Mesenchymal stem cell (in vitro differentiated cells and primary cell): ENCODE measurements around the gene CYP26A1.
A peak's percentile ranks its signal among the peaks of the same experiment; 100 is the strongest.

Experiments
- DNase-seq: peaks from one replicate; pipeline ENCODE4 v3.0.0-alpha.2; 2013
- H2AFZ ChIP-seq: one replicate; pipeline ENCODE4 v1.6.1; 2013; ENCODE audit warnings: low read depth, mild to moderate bottlenecking, control low read depth, inconsistent platforms, low read length, moderate library complexity
- H2AK5ac ChIP-seq: 2 replicates; pipeline ENCODE4 v1.6.1; 2013; ENCODE audit warnings: low read length, moderate library complexity, mild to moderate bottlenecking, inconsistent platforms; ENCODE audit not compliant: severe bottlenecking
- H2BK120ac ChIP-seq: one replicate; pipeline ENCODE4 v1.6.1; 2013; ENCODE audit warnings: low read depth, mild to moderate bottlenecking, inconsistent platforms, low read length, moderate library complexity
- H2BK12ac ChIP-seq, 2 experiments: one replicate each; pipeline ENCODE4 v1.6.1; 2013; ENCODE audit warnings: inconsistent platforms in 2 of 2, low read length in 2 of 2, mild to moderate bottlenecking in 2 of 2, moderate library complexity in 2 of 2, control low read depth in 1 of 2
- H2BK15ac ChIP-seq: one replicate; pipeline ENCODE4 v1.6.1; 2013; ENCODE audit warnings: mild to moderate bottlenecking, low read depth, inconsistent platforms; ENCODE audit not compliant: poor library complexity, severe bottlenecking
- H2BK5ac ChIP-seq: 2 replicates; pipeline ENCODE4 v1.6.1; 2013; ENCODE audit warnings: low read depth, mild to moderate bottlenecking, low read length, control low read depth, inconsistent platforms; ENCODE audit not compliant: poor library complexity, severe bottlenecking
- H3K14ac ChIP-seq, 2 experiments: one replicate each; pipeline ENCODE4 v1.6.1; 2013; ENCODE audit warnings: inconsistent platforms in 2 of 2, low read length in 2 of 2, control low read depth in 1 of 2, mild to moderate bottlenecking in 1 of 2, moderate library complexity in 1 of 2
- H3K18ac ChIP-seq, 2 experiments: one replicate each; pipeline ENCODE4 v1.6.1; 2013; ENCODE audit warnings: inconsistent platforms in 2 of 2, low read length in 2 of 2, control low read depth in 1 of 2, low read depth in 1 of 2, mild to moderate bottlenecking in 1 of 2
- H3K23ac ChIP-seq, 2 experiments: one replicate each; pipeline ENCODE4 v1.6.1; 2013; ENCODE audit warnings: inconsistent platforms in 2 of 2, low read length in 2 of 2, mild to moderate bottlenecking in 2 of 2, moderate library complexity in 2 of 2, control low read depth in 1 of 2
- H3K27ac ChIP-seq: 2 replicates; pipeline ENCODE4 v1.5.1; 2013; ENCODE audit warnings: mild to moderate bottlenecking, moderate library complexity, low read length, control low read depth, inconsistent platforms; ENCODE audit not compliant: poor library complexity, severe bottlenecking
- H3K27me3 ChIP-seq, 2 experiments: 2 replicates each; pipeline versions ENCODE4 v1.6.1 to v1.7.0; 2013; ENCODE audit warnings: low read length in 2 of 2, mild to moderate bottlenecking in 2 of 2, moderate library complexity in 2 of 2, control low read depth in 1 of 2, inconsistent platforms in 1 of 2; ENCODE audit not compliant: control insufficient read depth in 1 of 2, insufficient read depth in 1 of 2
- H3K36me3 ChIP-seq, 2 experiments: 2 replicates each; pipeline versions ENCODE4 v1.6.1 to v1.7.0; 2013; ENCODE audit warnings: low read length in 2 of 2, control low read depth in 1 of 2, inconsistent platforms in 1 of 2, low read depth in 1 of 2, mild to moderate bottlenecking in 1 of 2; ENCODE audit not compliant: insufficient read depth in 2 of 2, control insufficient read depth in 1 of 2
- H3K4ac ChIP-seq, 2 experiments: one replicate each; pipeline ENCODE4 v1.6.1; 2013; ENCODE audit warnings: inconsistent platforms in 2 of 2, low read length in 2 of 2, mild to moderate bottlenecking in 2 of 2, moderate library complexity in 2 of 2, control low read depth in 1 of 2, low read depth in 1 of 2
- H3K4me1 ChIP-seq: 2 replicates; pipeline ENCODE4 v1.6.1; 2013; ENCODE audit warnings: low read depth, low read length, control low read depth; ENCODE audit not compliant: control insufficient read depth, insufficient read depth
- H3K4me2 ChIP-seq: 2 replicates; pipeline ENCODE4 v1.6.1; 2013; ENCODE audit warnings: low read length, mild to moderate bottlenecking, inconsistent platforms; ENCODE audit not compliant: poor library complexity, severe bottlenecking
- H3K4me3 ChIP-seq, 2 experiments: 2 replicates each; pipeline versions ENCODE4 v1.5.1 to v1.7.0; 2013; ENCODE audit warnings: low read length in 2 of 2, mild to moderate bottlenecking in 2 of 2, control low read depth in 1 of 2, low read depth in 1 of 2; ENCODE audit not compliant: insufficient read depth in 1 of 2
- H3K79me1 ChIP-seq: replicated peaks from 2 replicates; pipeline ENCODE4 v1.6.1; 2013; ENCODE audit warnings: mild to moderate bottlenecking, control low read depth, low read length, inconsistent platforms; ENCODE audit not compliant: poor library complexity, severe bottlenecking
- H3K9ac ChIP-seq: 2 replicates; pipeline ENCODE4 v1.7.0; 2013; ENCODE audit warnings: mild to moderate bottlenecking, low read length, moderate library complexity
- H3K9me3 ChIP-seq: 2 replicates; pipeline ENCODE4 v1.7.0; 2013; ENCODE audit warnings: mild to moderate bottlenecking, low read length; ENCODE audit not compliant: control insufficient read depth
- H4K8ac ChIP-seq: one replicate; pipeline ENCODE4 v1.6.1; 2013; ENCODE audit warnings: inconsistent platforms, mild to moderate bottlenecking, low read length, moderate library complexity
- H4K91ac ChIP-seq: one replicate; pipeline ENCODE4 v1.6.1; 2013; ENCODE audit warnings: mild to moderate bottlenecking, low read length, inconsistent platforms
- WGBS: methylation state at CpG from one replicate; pipeline ENCODE4 v1.1.7; 2013; ENCODE audit warnings: mixed read lengths; 5-methylcytosine and 5-hydroxymethylcytosine counted together

Gene CYP26A1

GRCh38 chr10:93115661-93116383 lies 42.1 kb downstream of the CYP26A1 start:
- no peak overlapping the region for H2BK120ac ChIP-seq
- no peak overlapping the region for H2AFZ ChIP-seq
- no peak overlapping the region for H3K23ac ChIP-seq
- H4K8ac ChIP-seq: no peak overlapping the region
- H3K4me1 ChIP-seq: no peaks in the 10 kb centered on the region
- H3K79me1 ChIP-seq: no peaks in the 10 kb centered on the region
- no peak overlapping the region for H4K91ac ChIP-seq
- no peak overlapping the region for H3K18ac ChIP-seq
- no peak overlapping the region for H2BK15ac ChIP-seq
- H3K4me3 ChIP-seq: no peak overlapping the region
- H3K27me3 ChIP-seq: peaks cover 25 to 37% of the 10 kb centered on the region in 2 experiments
- no peak overlapping the region for H3K4me2 ChIP-seq
- peak; percentile 41 for DNase-seq
- no peak overlapping the region for H3K27ac ChIP-seq
- no peak overlapping the region for H2BK12ac ChIP-seq
- H3K36me3 ChIP-seq: no peaks in the 10 kb centered on the region
- no peaks in the 10 kb centered on the region for H3K9me3 ChIP-seq
- H2BK5ac ChIP-seq: no peak overlapping the region
- no peak overlapping the region for H3K4ac ChIP-seq
- no peak overlapping the region for H3K9ac ChIP-seq
- no peak overlapping the region for H3K14ac ChIP-seq
- WGBS: 92% methylated on average over 2 of the region's 4 CpGs
- no peak overlapping the region for H2AK5ac ChIP-seq

- Histone ChIP-seq H3K18ac (no peak overlapping the region), H2AK5ac (no peak overlapping the region), H3K4ac (no peak overlapping the region), H3K14ac (peak overlapping the region in 1 of 2 experiments; percentile 55), H3K9me3 (peaks cover 3% of the 10 kb centered on the region), H3K4me2 (no peak overlapping the region), H4K91ac (no peak overlapping the region), H3K9ac (no peak overlapping the region), H3K4me3 (no peak overlapping the region), H3K23ac (peak overlapping the region in 1 of 2 experiments; percentile 80), H2BK12ac (no peak overlapping the region), H4K8ac (no peak overlapping the region), H2BK120ac (no peak overlapping the region), H2AFZ (no peak overlapping the region), H3K36me3 (no peaks in the 10 kb centered on the region), H2BK15ac (no peak overlapping the region), H3K4me1 (no peaks in the 10 kb centered on the region), H3K79me1 (no peaks in the 10 kb centered on the region), H2BK5ac (no peak overlapping the region), H3K27ac (no peak overlapping the region), H3K27me3 (peaks cover 32 to 37% of the 10 kb centered on the region in 2 experiments)
- no peak for DNase-seq
- whole genome bisulfite sequencing: 83% methylated on average over 3 of the region's 3 CpGs
Measured at GRCh38 chr10:93121311-93121710, 47.6 kb downstream of the CYP26A1 start.

DNA sequence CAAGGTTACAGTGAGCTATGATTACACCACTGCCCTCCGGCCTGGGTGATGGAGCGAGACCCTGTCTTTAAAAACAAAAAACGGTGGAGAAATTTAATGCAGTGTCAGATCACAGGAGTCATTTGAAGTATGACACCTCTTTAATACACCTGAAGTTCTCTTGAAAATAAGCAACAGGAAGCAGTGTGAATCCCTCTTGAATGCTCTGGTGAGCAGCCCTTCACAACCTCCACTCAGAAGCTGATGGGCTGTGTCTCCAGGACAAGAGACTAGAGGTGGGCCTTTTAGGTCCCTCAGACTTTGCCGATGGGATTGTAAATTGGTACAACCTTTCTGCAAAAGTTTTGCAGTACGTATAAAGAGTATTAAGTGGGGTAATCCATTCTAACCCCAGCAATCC lies 50.1 kb downstream of the CYP26A1 start:
- Histone ChIP-seq H3K18ac (no peak overlapping the region), H3K79me1 (no peaks in the 10 kb centered on the region), H3K4me3 (no peak overlapping the region), H3K9me3 (peaks cover 13% of the 10 kb centered on the region), H3K9ac (no peak overlapping the region), H3K27me3 (peaks cover 32 to 37% of the 10 kb centered on the region in 2 experiments), H3K36me3 (no peaks in the 10 kb centered on the region), H2BK12ac (no peak overlapping the region), H3K23ac (no peak overlapping the region), H4K91ac (no peak overlapping the region), H3K4me1 (no peaks in the 10 kb centered on the region), H3K4ac (no peak overlapping the region), H2BK15ac (no peak overlapping the region), H2AFZ (no peak overlapping the region), H4K8ac (no peak overlapping the region), H3K27ac (no peak overlapping the region), H2BK120ac (no peak overlapping the region), H2BK5ac (no peak overlapping the region), H3K14ac (no peak overlapping the region), H2AK5ac (no peak overlapping the region), H3K4me2 (no peak overlapping the region)
- DNase-seq: no peak
- WGBS: 97% methylated on average over 3 of the region's 5 CpGs

GRCh38 chr10:93124580-93125318 lies 51.1 kb downstream of the CYP26A1 start:
- Histone ChIP-seq H3K4me2 (no peak overlapping the region), H3K27ac (no peak overlapping the region)
- 88% methylated on average over 4 of the region's 6 CpGs for WGBS

More at GRCh38 chr10:93124580-93125318, 51.1 kb downstream of the CYP26A1 start:
- H3K36me3 ChIP-seq: no peaks in the 10 kb centered on the region
- H2BK5ac ChIP-seq: no peak overlapping the region
- H3K18ac ChIP-seq: no peak overlapping the region
- no peak overlapping the region for H3K4me3 ChIP-seq
- no peak for DNase-seq
- H3K27me3 ChIP-seq: peaks cover 28 to 37% of the 10 kb centered on the region in 2 experiments
- H2BK15ac ChIP-seq: no peak overlapping the region
- no peak overlapping the region for H3K14ac ChIP-seq
- no peak overlapping the region for H3K9ac ChIP-seq
- no peak overlapping the region for H3K4ac ChIP-seq
- H4K91ac ChIP-seq: no peak overlapping the region
- no peak overlapping the region for H4K8ac ChIP-seq
- H2BK120ac ChIP-seq: no peak overlapping the region
- no peak overlapping the region for H3K23ac ChIP-seq
- H3K79me1 ChIP-seq: no peaks in the 10 kb centered on the region
- no peak overlapping the region for H2AK5ac ChIP-seq
- H2AFZ ChIP-seq: no peak overlapping the region
- no peak overlapping the region for H2BK12ac ChIP-seq
- no peaks in the 10 kb centered on the region for H3K4me1 ChIP-seq
- peaks cover 13% of the 10 kb centered on the region for H3K9me3 ChIP-seq
